ENCODE data around the gene EFCAB11.

- TF ChIP-seq CTCF (IDR thresholded peaks at IDR 0.05), result no peak
- TF ChIP-seq EZH2 (IDR thresholded peaks at IDR 0.05; ENCODE audit: borderline replicate concordance, insufficient read depth, low read depth, low read length, poor library complexity, severe bottlenecking), result no peak
These were observed 106.4 kb downstream of the EFCAB11 start for GRCh38 chr14:89848165-89848564.

Data from B cell (primary cell).